Calu3 (cell line): ENCODE results near the gene CEP68. TPM values are rescaled to one million over a fixed set of nuclear protein-coding genes. Genes with fewer than 3 reads are reported as not detected.

Experiments
- BruUV-seq: library from RNA; stranded (reverse); fragments of 400-500 nt; replicated peaks from 2 replicates; lab custom pipeline; 2021; lab: Mats Ljungman, UMichigan
- CTCF ChIA-PET: fragments of 300-600 bp; sonication (Branson Sonifier 250); formaldehyde crosslinking; loops from one replicate; lab custom pipeline; 2022; ENCODE audit warnings: antibody characterized with exemption; lab: Charles Lee
- DNase-seq: peaks from one replicate; pipeline ENCODE4 v3.0.0; 2022
- H3K27ac Mint-ChIP-seq: one replicate; pipeline ENCODE4 v1.8.0; 2022; ENCODE audit warnings: mixed read lengths; ENCODE audit not compliant: unreplicated experiment
- H3K27me3 Mint-ChIP-seq: one replicate; pipeline ENCODE4 v1.8.0; 2022; ENCODE audit warnings: mixed read lengths; ENCODE audit not compliant: unreplicated experiment
- H3K36me3 Mint-ChIP-seq: one replicate; pipeline ENCODE4 v1.8.0; 2022; ENCODE audit warnings: mild to moderate bottlenecking, moderate library complexity, mixed read lengths; ENCODE audit not compliant: insufficient read depth, unreplicated experiment
- H3K4me1 Mint-ChIP-seq: one replicate; pipeline ENCODE4 v1.8.0; 2022; ENCODE audit warnings: mild to moderate bottlenecking, low read depth, mixed read lengths; ENCODE audit not compliant: unreplicated experiment
- H3K4me3 Mint-ChIP-seq: one replicate; pipeline ENCODE4 v1.8.0; 2022; ENCODE audit warnings: mild to moderate bottlenecking, low read depth, moderate library complexity, mixed read lengths; ENCODE audit not compliant: unreplicated experiment
- H3K9me3 Mint-ChIP-seq: one replicate; pipeline ENCODE4 v1.8.0; 2022; ENCODE audit warnings: low read depth, mixed read lengths; ENCODE audit not compliant: unreplicated experiment
- CTCF ChIP-seq: fragments of 200-600 bp; IDR thresholded peaks from one replicate; pipeline ENCODE4 v1.8.0; 2022; ENCODE audit warnings: antibody characterized with exemption; ENCODE audit not compliant: unreplicated experiment
- intact Hi-C: fragments of 100-400 bp; cut with micrococcal nuclease; formaldehyde crosslinking; loops from one replicate; pipeline ENCODE4 v1.10.0; 2022; ENCODE audit not compliant: unreplicated experiment
- total RNA-seq: library from RNA; stranded (reverse); gene quantifications from 2 replicates; pipeline ENCODE4 v1.2.3, GENCODE V29; 2022

Gene CEP68
- total RNA-seq, 1 experiment from 2014 or later = 9.6 TPM

GRCh38 chr2:65026704-65027464 is 29.3 kb upstream of the CEP68 start:
- BruUV-seq = no TSS peak
- H3K4me1 Mint-ChIP-seq = peaks cover 16% of the 10 kb centered on the region
- no peaks in the 10 kb centered on the region for H3K27me3 Mint-ChIP-seq
- H3K36me3 Mint-ChIP-seq = peaks cover 4% of the 10 kb centered on the region
- intact Hi-C loops = no loop called here
- no peak for DNase-seq
- H3K9me3 Mint-ChIP-seq = no peaks in the 10 kb centered on the region
- no peak overlapping the region for H3K27ac Mint-ChIP-seq
- H3K4me3 Mint-ChIP-seq = no peak overlapping the region
- CTCF ChIA-PET = no interaction called here
- no peak for TF ChIP-seq CTCF

- H3K4me3 Mint-ChIP-seq = no peak overlapping the region
- H3K36me3 Mint-ChIP-seq = peaks cover 4% of the 10 kb centered on the region
- TF ChIP-seq CTCF = no peak
- no peaks in the 10 kb centered on the region for H3K27me3 Mint-ChIP-seq
- intact Hi-C loops = no loop called here
- BruUV-seq = no TSS peak
- CTCF ChIA-PET = no interaction called here
- H3K4me1 Mint-ChIP-seq = peaks cover 16% of the 10 kb centered on the region
- no peak for DNase-seq
- H3K27ac Mint-ChIP-seq = no peak overlapping the region
- no peaks in the 10 kb centered on the region for H3K9me3 Mint-ChIP-seq
Measured at GRCh38 chr2:65027616-65028244, 28.5 kb upstream of the CEP68 start.

- H3K9me3 Mint-ChIP-seq = no peaks in the 10 kb centered on the region
- no TSS peak for BruUV-seq
- CTCF ChIA-PET = interaction anchor here (1.4 kb wide), 1 partner anchor 113 kb away, joined by 3 read pairs; no protein-coding TSS in a partner anchor
- H3K27ac Mint-ChIP-seq = no peak overlapping the region
- no peak for DNase-seq
- H3K4me1 Mint-ChIP-seq = peaks cover 15% of the 10 kb centered on the region
- H3K27me3 Mint-ChIP-seq = no peaks in the 10 kb centered on the region
- peaks cover 4% of the 10 kb centered on the region for H3K36me3 Mint-ChIP-seq
- no peak for TF ChIP-seq CTCF
- intact Hi-C loops = no loop called here
- no peak overlapping the region for H3K4me3 Mint-ChIP-seq
Measured at GRCh38 chr2:65030476-65031332, 25.5 kb upstream of the CEP68 start.

- TF ChIP-seq CTCF = no peak
- Mint-ChIP-seq H3K27me3 (no peaks in the 10 kb centered on the region), H3K27ac (no peak overlapping the region), H3K4me3 (no peak overlapping the region), H3K36me3 (no peaks in the 10 kb centered on the region), H3K4me1 (peaks cover 8% of the 10 kb centered on the region), H3K9me3 (no peaks in the 10 kb centered on the region)
- BruUV-seq = no TSS peak
- intact Hi-C loops = no loop called here
- CTCF ChIA-PET = interaction anchor here (1.4 kb wide), 1 partner anchor 114 kb away, joined by 3 read pairs; no protein-coding TSS in a partner anchor
- peak; percentile 2 for DNase-seq
Measured at GRCh38 chr2:65031341-65032018, 24.7 kb upstream of the CEP68 start.
